Activated T-cell treated with anti-CD3 and anti-CD28 coated beads, Interleukin-2, amount 50 U/mL, for 1 hour (primary cell): ENCODE measurements around the gene PCSK4.

Source experiments
- DNase-seq: peaks from one replicate; pipeline ENCODE4 v3.0.0-alpha.2; 2020

PCSK4 gene

GRCh38 chr19:1469255-1470054, 20.7 kb downstream of the PCSK4 start:
- DNase-seq = peak; percentile 46

- DNase-seq = peak; percentile 55
These were observed 21.3 kb downstream of the PCSK4 start for GRCh38 chr19:1468821-1469254.

GRCh38 chr19:1468274-1468820, 21.8 kb downstream of the PCSK4 start:
- peak; percentile 17 for DNase-seq

- DNase-seq = peak; percentile 28
These were observed 22.5 kb downstream of the PCSK4 start for GRCh38 chr19:1467490-1468273.

GRCh38 chr19:1467215-1467489, 23.0 kb downstream of the PCSK4 start:
- DNase-seq = no peak

GRCh38 chr19:1466461-1467214, 23.5 kb downstream of the PCSK4 start:
- peak; percentile 21 for DNase-seq

- DNase-seq = peak; percentile 17
These were observed 24.1 kb downstream of the PCSK4 start for GRCh38 chr19:1466018-1466460.

GRCh38 chr19:1465191-1466016, 24.7 kb downstream of the PCSK4 start:
- peak; percentile 50 for DNase-seq

- DNase-seq = no peak
These were observed 28.3 kb downstream of the PCSK4 start for GRCh38 chr19:1461862-1462261.

- DNase-seq = no peak
These were observed 29.8 kb downstream of the PCSK4 start for GRCh38 chr19:1460033-1460995.

GRCh38 chr19:1459479-1459878, 30.7 kb downstream of the PCSK4 start:
- DNase-seq = no peak

GRCh38 chr19:1457892-1458291, 32.3 kb downstream of the PCSK4 start:
- no peak for DNase-seq

GRCh38 chr19:1457031-1457739, 33.0 kb downstream of the PCSK4 start:
- no peak for DNase-seq

GRCh38 chr19:1456121-1456900, 33.8 kb downstream of the PCSK4 start:
- DNase-seq = no peak

- peak; percentile 59 for DNase-seq
These were observed 34.6 kb downstream of the PCSK4 start for GRCh38 chr19:1455336-1456120.

- no peak for DNase-seq
These were observed 35.2 kb downstream of the PCSK4 start for GRCh38 chr19:1455002-1455335.

- DNase-seq = no peak
These were observed 36.4 kb downstream of the PCSK4 start for GRCh38 chr19:1453525-1454364.
